PC-3 (cell line): ENCODE results near the gene ZNF648. TPM values are rescaled to one million over a fixed set of nuclear protein-coding genes. Genes with fewer than 3 reads are reported as not detected.

Source experiments
- ATAC-seq: fragments of 200-7000 bp; cut with Tn5 transposase; 2 replicates; pipeline ENCODE4 v1.9.1; 2020; ENCODE audit warnings: mild to moderate bottlenecking, moderate library complexity
- BruUV-seq: library from RNA; stranded (reverse); fragments of 400-500 nt; replicated peaks from 2 replicates; lab custom pipeline; 2021; lab: Mats Ljungman, UMichigan
- CTCF ChIA-PET: fragments of 300-600 bp; sonication (Branson Sonifier 250); formaldehyde crosslinking; loops from one replicate; lab custom pipeline; 2022; ENCODE audit warnings: antibody characterized with exemption; lab: Charles Lee
- POLR2A ChIA-PET: fragments of 300-600 bp; sonication (Branson Sonifier 250); formaldehyde crosslinking; loops from one replicate; lab custom pipeline; 2022; ENCODE audit warnings: antibody characterized with exemption; ENCODE audit not compliant: unreplicated experiment; lab: Charles Lee
- DNase-seq: peaks from one replicate; pipeline ENCODE4 v3.0.0-alpha.2; 2015
- H2AFZ ChIP-seq: fragments of 300-600 bp; sonication (generic); 2 replicates; pipeline ENCODE4 v1.6.0; 2016; ENCODE audit warnings: antibody characterized with exemption, low read length
- H3F3A ChIP-seq: fragments of 300-600 bp; sonication (generic); one replicate; pipeline ENCODE4 v1.6.0; 2017; ENCODE audit warnings: antibody characterized with exemption, low read length, control low read depth, mild to moderate bottlenecking; ENCODE audit not compliant: unreplicated experiment
- H3K27ac ChIP-seq: fragments of 300-600 bp; sonication (generic); 2 replicates; pipeline ENCODE4 v1.5.1; 2016; ENCODE audit warnings: mild to moderate bottlenecking, low read length
- H3K27me3 ChIP-seq: fragments of 300-600 bp; sonication (generic); 2 replicates; pipeline ENCODE4 v1.6.1; 2016; ENCODE audit warnings: low read length, mixed read lengths
- H3K36me3 ChIP-seq: fragments of 300-600 bp; sonication (generic); 2 replicates; pipeline ENCODE4 v1.6.1; 2016; ENCODE audit warnings: low read depth, mixed run types, low read length, mixed read lengths
- H3K4me1 ChIP-seq: fragments of 300-600 bp; sonication (generic); 2 replicates; pipeline ENCODE4 v1.5.1; 2016; ENCODE audit warnings: low read length; ENCODE audit not compliant: insufficient read depth
- H3K4me2 ChIP-seq: fragments of 300-600 bp; sonication (generic); 2 replicates; pipeline ENCODE4 v1.6.0; 2016; ENCODE audit warnings: low read length
- H3K4me3 ChIP-seq: fragments of 300-600 bp; sonication (generic); 2 replicates; pipeline ENCODE4 v1.5.1; 2016; ENCODE audit warnings: mild to moderate bottlenecking, low read length, mixed read lengths
- H3K79me2 ChIP-seq: fragments of 300-600 bp; sonication (generic); 2 replicates; pipeline ENCODE4 v1.6.1; 2017; ENCODE audit warnings: low read length, mixed read lengths
- H3K9ac ChIP-seq: fragments of 300-600 bp; sonication (generic); 2 replicates; pipeline ENCODE4 v1.6.0; 2016; ENCODE audit warnings: mild to moderate bottlenecking, low read length
- H3K9me2 ChIP-seq: fragments of 300-600 bp; sonication (generic); replicated peaks from 2 replicates; pipeline ENCODE4 v1.6.1; 2016; ENCODE audit warnings: mixed run types, low read length, mixed read lengths
- H3K9me3 ChIP-seq: fragments of 300-600 bp; sonication (generic); 2 replicates; pipeline ENCODE4 v1.6.1; 2016; ENCODE audit warnings: low read length, mixed read lengths
- H4K20me1 ChIP-seq: fragments of 300-600 bp; sonication (generic); 2 replicates; pipeline ENCODE4 v1.6.1; 2016; ENCODE audit warnings: low read length, mixed read lengths
- CTCF ChIP-seq: fragments of 300-600 bp; sonication (generic); conservative IDR thresholded peaks from 2 replicates; pipeline ENCODE4 v1.5.1; 2017; ENCODE audit warnings: antibody characterized with exemption, low read depth, mild to moderate bottlenecking, low read length
- EZH2 ChIP-seq: fragments of 300-600 bp; sonication (generic); IDR thresholded peaks from one replicate; pipeline ENCODE4 v1.6.1; 2017; ENCODE audit warnings: antibody characterized with exemption, mild to moderate bottlenecking, low read length; ENCODE audit not compliant: unreplicated experiment
- EZH2phosphoT487 ChIP-seq: fragments of 300-600 bp; sonication (generic); IDR thresholded peaks from 2 replicates; pipeline ENCODE4 v1.6.1; 2018; ENCODE audit warnings: mild to moderate bottlenecking, antibody characterized with exemption, low read length, borderline replicate concordance
- intact Hi-C: fragments of 100-400 bp; cut with micrococcal nuclease; formaldehyde crosslinking; loops from 2 replicates; pipeline ENCODE4 v1.9.0; 2023
- total RNA-seq: library from RNA; depleted of rRNA; stranded (reverse); fragments of >200 nt; gene quantifications from 2 replicates; pipeline ENCODE4 v1.2.3, GENCODE V29; 2014

The ZNF648 gene
- total RNA-seq, 1 experiment from 2014 or later: not detected

GRCh38 chr1:182052355-182052754, 9.2 kb downstream of the ZNF648 start:
- Histone ChIP-seq H2AFZ (no peak overlapping the region), H3K27ac (no peak overlapping the region), H3K36me3 (no peaks in the 10 kb centered on the region), H3K9me2 (no peaks in the 10 kb centered on the region), H3K4me1 (no peaks in the 10 kb centered on the region), H3K4me2 (no peak overlapping the region), H3K9me3 (no peaks in the 10 kb centered on the region), H3K79me2 (no peaks in the 10 kb centered on the region), H4K20me1 (no peaks in the 10 kb centered on the region), H3F3A (no peaks in the 10 kb centered on the region), H3K27me3 (no peaks in the 10 kb centered on the region), H3K4me3 (no peak overlapping the region), H3K9ac (no peak overlapping the region)
- no TSS peak for BruUV-seq
- TF ChIP-seq EZH2 (no peak), EZH2phosphoT487 (no peak), CTCF (no peak)
- ATAC-seq (no peak), DNase-seq (no peak)
- intact Hi-C loops: no loop called here
- ChIA-PET CTCF (no interaction called here), POLR2A (no interaction called here)

GRCh38 chr1:182051938-182052337, 9.6 kb downstream of the ZNF648 start:
- CTCF ChIA-PET: no interaction called here
- Histone ChIP-seq H3K4me3 (no peak overlapping the region), H3K9me3 (no peaks in the 10 kb centered on the region), H4K20me1 (no peaks in the 10 kb centered on the region), H3K4me1 (no peaks in the 10 kb centered on the region), H2AFZ (no peak overlapping the region), H3K27ac (no peak overlapping the region), H3K36me3 (no peaks in the 10 kb centered on the region), H3K79me2 (no peaks in the 10 kb centered on the region), H3K4me2 (no peak overlapping the region), H3K27me3 (no peaks in the 10 kb centered on the region), H3K9ac (no peak overlapping the region), H3F3A (no peaks in the 10 kb centered on the region), H3K9me2 (no peaks in the 10 kb centered on the region)
- ATAC-seq: no peak
- no peak for DNase-seq
- BruUV-seq: no TSS peak
- no peak for TF ChIP-seq EZH2phosphoT487
- no peak for TF ChIP-seq CTCF
- no peak for TF ChIP-seq EZH2
- POLR2A ChIA-PET: no interaction called here
- intact Hi-C loops: no loop called here

GRCh38 chr1:182050481-182051448, 10.7 kb downstream of the ZNF648 start:
- H3K27ac ChIP-seq: no peak overlapping the region
- POLR2A ChIA-PET: no interaction called here
- CTCF ChIA-PET: no interaction called here
- no peaks in the 10 kb centered on the region for H3K9me2 ChIP-seq
- no peak for TF ChIP-seq EZH2
- no peak for TF ChIP-seq EZH2phosphoT487
- no peak for TF ChIP-seq CTCF
- H3K4me3 ChIP-seq: no peak overlapping the region
- BruUV-seq: no TSS peak
- no peak for DNase-seq
- no peaks in the 10 kb centered on the region for H3K9me3 ChIP-seq
- no peaks in the 10 kb centered on the region for H3K36me3 ChIP-seq
- H2AFZ ChIP-seq: no peak overlapping the region
- H3F3A ChIP-seq: no peaks in the 10 kb centered on the region
- H3K79me2 ChIP-seq: no peaks in the 10 kb centered on the region
- no peaks in the 10 kb centered on the region for H3K4me1 ChIP-seq
- no peak for ATAC-seq
- H4K20me1 ChIP-seq: no peaks in the 10 kb centered on the region
- no peak overlapping the region for H3K4me2 ChIP-seq
- H3K27me3 ChIP-seq: no peaks in the 10 kb centered on the region
- no peak overlapping the region for H3K9ac ChIP-seq
- intact Hi-C loops: no loop called here
